DOHH2 (cell line): ENCODE data around the gene UPK3A.
A peak's percentile ranks its signal among the peaks of the same experiment; 100 is the strongest.

Source experiments
- H3F3A ChIP-seq: fragments of 200-600 bp; sonication (generic), shearing (Covaris generic); 2 replicates; pipeline ENCODE4 v1.6.0; 2016; ENCODE audit warnings: antibody characterized with exemption, mild to moderate bottlenecking; ENCODE audit not compliant: control insufficient read depth, insufficient read depth
- H3K27ac ChIP-seq: fragments of 200-600 bp; sonication (generic); 2 replicates; pipeline ENCODE4 v1.5.1; 2014; ENCODE audit warnings: low read depth, mild to moderate bottlenecking, low read length, moderate library complexity
- H3K27me3 ChIP-seq: fragments of 200-600 bp; sonication (generic); 2 replicates; pipeline ENCODE4 v1.6.1; 2014; ENCODE audit warnings: mild to moderate bottlenecking, low read length, mixed read lengths; ENCODE audit not compliant: control insufficient read depth
- H3K36me3 ChIP-seq: fragments of 200-600 bp; sonication (generic); 2 replicates; pipeline ENCODE4 v1.6.1; 2014; ENCODE audit warnings: mild to moderate bottlenecking, low read length, moderate library complexity, mixed read lengths; ENCODE audit not compliant: control insufficient read depth
- H3K4me1 ChIP-seq: fragments of 200-600 bp; sonication (generic); 2 replicates; pipeline ENCODE4 v1.6.1; 2014; ENCODE audit warnings: mild to moderate bottlenecking, low read length, mixed read lengths; ENCODE audit not compliant: control insufficient read depth
- H3K4me2 ChIP-seq: fragments of 200-600 bp; sonication (generic); 2 replicates; pipeline ENCODE4 v1.6.0; 2014; ENCODE audit warnings: mild to moderate bottlenecking, low read length, moderate library complexity
- H3K4me3 ChIP-seq: fragments of 200-600 bp; sonication (generic); 2 replicates; pipeline ENCODE4 v1.5.1; 2014; ENCODE audit warnings: mild to moderate bottlenecking, low read length, mixed read lengths
- H3K79me2 ChIP-seq: fragments of 200-600 bp; sonication (generic); 2 replicates; pipeline ENCODE4 v1.6.1; 2014; ENCODE audit warnings: mild to moderate bottlenecking, low read length, mixed read lengths; ENCODE audit not compliant: control insufficient read depth
- H3K9me2 ChIP-seq: fragments of 200-600 bp; sonication (generic); replicated peaks from 2 replicates; pipeline ENCODE4 v1.6.1; 2014; ENCODE audit warnings: mild to moderate bottlenecking, low read length, mixed read lengths; ENCODE audit not compliant: control insufficient read depth
- H3K9me3 ChIP-seq: fragments of 200-600 bp; sonication (generic); 2 replicates; pipeline ENCODE4 v1.6.1; 2014; ENCODE audit warnings: antibody characterized with exemption, low read length, mixed read lengths; ENCODE audit not compliant: control insufficient read depth, insufficient read depth
- H4K20me1 ChIP-seq: fragments of 200-600 bp; sonication (generic); 2 replicates; pipeline ENCODE4 v1.6.0; 2014; ENCODE audit warnings: low read depth, mild to moderate bottlenecking, antibody characterized with exemption, low read length, moderate library complexity; ENCODE audit not compliant: control insufficient read depth, insufficient read depth
- EZH2phosphoT487 ChIP-seq: fragments of 200-600 bp; sonication (generic); IDR thresholded peaks from 2 replicates; pipeline ENCODE4 v1.6.1; 2017; ENCODE audit warnings: borderline replicate concordance, mild to moderate bottlenecking, antibody characterized with exemption, low read length, moderate library complexity, mixed read lengths
- TF ChIP-seq, protein P1 (sequence below): fragments of 200-600 bp; sonication (generic); IDR thresholded peaks from one replicate; pipeline ENCODE4 v1.5.1; 2014; ENCODE audit warnings: antibody characterized with exemption, mild to moderate bottlenecking, low read depth, low read length; ENCODE audit not compliant: poor library complexity, severe bottlenecking

The UPK3A gene

DNA sequence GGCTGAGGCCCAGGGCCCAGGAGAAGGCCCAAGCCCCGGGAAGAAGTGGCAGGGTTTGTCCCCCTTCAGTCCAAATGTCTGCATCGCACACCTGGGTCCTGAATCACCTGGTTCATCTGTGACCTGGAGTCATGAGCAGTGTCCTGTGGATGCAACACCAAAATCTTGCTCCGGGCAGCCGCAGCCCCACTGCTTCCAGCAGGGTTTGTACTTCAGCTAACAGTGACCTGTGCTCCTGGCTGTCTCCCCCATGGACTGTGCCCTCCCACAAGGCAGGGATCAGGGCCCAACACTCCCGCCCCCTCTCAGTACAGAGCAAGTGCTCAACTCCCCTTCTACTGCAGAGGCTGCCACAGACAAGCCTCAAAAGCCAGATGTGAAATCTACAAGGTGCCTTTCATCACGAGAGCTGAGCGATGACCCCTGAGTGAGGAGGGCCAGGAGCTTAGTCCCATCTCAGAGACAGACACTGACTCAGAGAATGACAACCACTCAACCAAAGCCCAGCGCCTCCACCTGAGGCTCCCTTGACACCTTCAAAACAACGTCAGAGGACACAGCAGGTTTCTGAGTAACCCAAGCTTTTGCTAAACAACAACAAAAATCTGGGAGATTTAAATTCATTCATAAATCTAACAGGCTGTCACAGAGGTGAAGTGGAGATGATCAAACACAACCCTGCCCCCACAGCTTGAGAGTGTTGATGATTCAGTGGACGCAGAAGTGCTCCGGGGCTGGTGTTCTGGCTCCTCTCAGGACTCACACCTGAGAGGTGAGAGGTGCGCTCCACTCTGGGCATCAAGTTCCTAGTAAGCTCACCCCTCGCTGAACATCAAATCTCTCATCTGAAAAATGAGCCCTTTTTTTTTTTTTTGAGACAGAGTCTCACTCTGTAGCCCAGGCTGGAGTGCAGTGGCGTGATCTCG, 47.4 kb upstream of the UPK3A start:
- H3F3A ChIP-seq: peaks cover 7% of the 10 kb centered on the region; the same call in 1 of the 2 replicates
- H3K9me3 ChIP-seq: no peaks in the 10 kb centered on the region
- no peaks in the 10 kb centered on the region for H3K27me3 ChIP-seq
- H3K4me3 ChIP-seq: no peak overlapping the region
- H4K20me1 ChIP-seq: peaks cover 22% of the 10 kb centered on the region
- H3K4me1 ChIP-seq: peaks cover 67% of the 10 kb centered on the region
- peaks cover 76% of the 10 kb centered on the region for H3K79me2 ChIP-seq
- no peaks in the 10 kb centered on the region for H3K9me2 ChIP-seq
- TF ChIP-seq EZH2phosphoT487: no peak
- TF ChIP-seq, protein P1, sequence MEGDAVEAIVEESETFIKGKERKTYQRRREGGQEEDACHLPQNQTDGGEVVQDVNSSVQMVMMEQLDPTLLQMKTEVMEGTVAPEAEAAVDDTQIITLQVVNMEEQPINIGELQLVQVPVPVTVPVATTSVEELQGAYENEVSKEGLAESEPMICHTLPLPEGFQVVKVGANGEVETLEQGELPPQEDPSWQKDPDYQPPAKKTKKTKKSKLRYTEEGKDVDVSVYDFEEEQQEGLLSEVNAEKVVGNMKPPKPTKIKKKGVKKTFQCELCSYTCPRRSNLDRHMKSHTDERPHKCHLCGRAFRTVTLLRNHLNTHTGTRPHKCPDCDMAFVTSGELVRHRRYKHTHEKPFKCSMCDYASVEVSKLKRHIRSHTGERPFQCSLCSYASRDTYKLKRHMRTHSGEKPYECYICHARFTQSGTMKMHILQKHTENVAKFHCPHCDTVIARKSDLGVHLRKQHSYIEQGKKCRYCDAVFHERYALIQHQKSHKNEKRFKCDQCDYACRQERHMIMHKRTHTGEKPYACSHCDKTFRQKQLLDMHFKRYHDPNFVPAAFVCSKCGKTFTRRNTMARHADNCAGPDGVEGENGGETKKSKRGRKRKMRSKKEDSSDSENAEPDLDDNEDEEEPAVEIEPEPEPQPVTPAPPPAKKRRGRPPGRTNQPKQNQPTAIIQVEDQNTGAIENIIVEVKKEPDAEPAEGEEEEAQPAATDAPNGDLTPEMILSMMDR: no peak
- peak overlapping the region; percentile 88 for H3K4me2 ChIP-seq
- peaks cover 49% of the 10 kb centered on the region for H3K36me3 ChIP-seq
- H3K27ac ChIP-seq: no peak overlapping the region

DNA sequence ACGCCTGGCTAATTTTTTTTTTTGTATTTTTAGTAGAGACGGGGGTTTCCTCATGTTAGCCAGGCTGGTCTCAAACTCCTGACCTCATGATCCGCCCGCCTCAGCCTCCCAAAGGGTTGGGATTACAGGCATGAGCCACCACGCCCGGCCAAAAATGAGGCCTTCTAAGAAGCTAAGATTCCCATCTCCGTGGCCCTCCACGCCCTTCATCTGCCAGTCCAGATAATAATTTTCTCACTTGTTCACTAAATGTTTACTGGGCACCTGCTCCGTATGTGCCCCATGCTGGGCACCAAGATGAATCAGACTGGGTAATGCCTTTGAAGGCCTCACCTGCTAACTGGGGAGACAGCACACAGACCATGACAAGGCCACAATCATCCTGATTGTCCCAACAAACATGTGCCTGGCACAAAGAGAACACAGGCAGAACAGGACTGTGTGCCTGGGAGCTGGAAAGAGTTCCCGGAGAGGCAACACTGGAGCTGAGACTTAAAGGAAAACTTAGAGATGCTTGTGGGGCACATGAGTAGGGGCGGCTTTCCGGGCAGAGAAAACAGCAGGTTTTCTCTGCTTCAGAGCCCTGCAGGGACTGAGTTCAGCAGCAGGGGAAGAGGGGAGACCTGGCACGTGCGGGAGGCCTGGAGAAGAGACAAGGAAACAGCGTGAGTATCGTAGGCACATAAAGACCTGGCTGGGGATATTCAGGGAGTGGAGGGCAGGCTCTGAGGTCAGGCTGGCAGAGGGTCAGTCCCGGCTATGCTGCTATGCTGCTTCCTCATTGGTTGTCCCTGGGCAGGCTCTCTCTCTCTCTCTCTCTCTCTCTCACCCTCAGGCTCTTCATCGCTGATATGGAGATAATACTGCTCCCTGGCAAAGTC, 46.4 kb upstream of the UPK3A start:
- Histone ChIP-seq H3K9me3 (no peaks in the 10 kb centered on the region), H3K36me3 (peaks cover 46% of the 10 kb centered on the region), H3K4me2 (peak overlapping the region; percentile 97), H3K9me2 (no peaks in the 10 kb centered on the region), H3K4me1 (peaks cover 67% of the 10 kb centered on the region), H4K20me1 (peaks cover 22% of the 10 kb centered on the region), H3F3A (peaks cover 7% of the 10 kb centered on the region; the same call in 1 of the 2 replicates), H3K79me2 (peaks cover 66% of the 10 kb centered on the region), H3K27me3 (no peaks in the 10 kb centered on the region), H3K27ac (no peak overlapping the region), H3K4me3 (0 out of 2 replicates have a peak overlapping the region, but pooled peaks have one; percentile 12)
- TF ChIP-seq EZH2phosphoT487: no peak
- TF ChIP-seq, protein P1: no peak

DNA sequence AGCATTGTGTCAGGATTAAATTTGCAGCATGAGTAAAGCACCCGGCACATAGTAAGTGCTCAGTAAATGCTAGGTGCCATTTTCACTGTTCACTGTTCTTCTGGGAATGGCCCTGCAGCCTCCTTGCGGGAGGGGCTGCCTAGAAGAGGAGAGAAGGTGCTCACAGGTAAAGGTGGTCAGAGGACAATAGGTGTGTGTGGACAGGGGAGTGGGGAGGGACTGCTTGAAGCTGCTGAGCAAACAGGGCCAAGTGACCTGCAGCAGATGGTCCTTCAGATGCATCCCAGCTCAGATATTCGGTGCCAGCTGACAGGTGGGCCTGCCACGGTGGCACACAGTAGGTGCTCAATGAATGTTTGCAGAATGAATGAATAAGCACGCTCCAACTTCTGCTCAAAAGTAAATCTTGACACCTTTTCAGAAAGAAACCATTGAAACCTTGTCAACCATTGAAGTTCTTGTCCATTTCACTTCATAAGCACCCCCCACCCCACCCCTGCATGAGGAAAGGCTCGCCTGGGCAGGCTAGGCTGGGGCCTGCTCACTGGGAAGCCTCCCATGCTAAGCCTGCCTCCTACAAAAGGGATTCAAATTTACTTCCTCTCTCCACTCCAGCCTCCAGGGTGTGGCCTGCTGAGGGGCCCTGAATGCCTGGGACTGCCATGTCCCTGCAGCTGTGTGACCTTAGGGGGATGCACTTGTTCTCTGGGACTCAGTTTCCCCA, 45.6 kb upstream of the UPK3A start:
- Histone ChIP-seq H3K9me3 (no peaks in the 10 kb centered on the region), H3K36me3 (peaks cover 39% of the 10 kb centered on the region), H3K4me3 (peak overlapping the region; percentile 80), H3K9me2 (no peaks in the 10 kb centered on the region), H3K27me3 (no peaks in the 10 kb centered on the region), H3F3A (peaks cover 7% of the 10 kb centered on the region; the same call in 1 of the 2 replicates), H3K27ac (0 out of 2 replicates have a peak overlapping the region, but pooled peaks have one; percentile 19), H4K20me1 (peaks cover 22% of the 10 kb centered on the region), H3K4me2 (peak overlapping the region; percentile 97), H3K4me1 (peaks cover 67% of the 10 kb centered on the region), H3K79me2 (peaks cover 58% of the 10 kb centered on the region)
- no peak for TF ChIP-seq EZH2phosphoT487
- TF ChIP-seq, protein P1: no peak
